Measurements from ENCODE around the gene LRRC8C. TPM values are rescaled to one million over a fixed set of nuclear protein-coding genes. Genes with fewer than 3 reads are reported as not detected.

The LRRC8C gene
- total RNA-seq, 1 donor from 2014 or later = 6.2 TPM

DNA sequence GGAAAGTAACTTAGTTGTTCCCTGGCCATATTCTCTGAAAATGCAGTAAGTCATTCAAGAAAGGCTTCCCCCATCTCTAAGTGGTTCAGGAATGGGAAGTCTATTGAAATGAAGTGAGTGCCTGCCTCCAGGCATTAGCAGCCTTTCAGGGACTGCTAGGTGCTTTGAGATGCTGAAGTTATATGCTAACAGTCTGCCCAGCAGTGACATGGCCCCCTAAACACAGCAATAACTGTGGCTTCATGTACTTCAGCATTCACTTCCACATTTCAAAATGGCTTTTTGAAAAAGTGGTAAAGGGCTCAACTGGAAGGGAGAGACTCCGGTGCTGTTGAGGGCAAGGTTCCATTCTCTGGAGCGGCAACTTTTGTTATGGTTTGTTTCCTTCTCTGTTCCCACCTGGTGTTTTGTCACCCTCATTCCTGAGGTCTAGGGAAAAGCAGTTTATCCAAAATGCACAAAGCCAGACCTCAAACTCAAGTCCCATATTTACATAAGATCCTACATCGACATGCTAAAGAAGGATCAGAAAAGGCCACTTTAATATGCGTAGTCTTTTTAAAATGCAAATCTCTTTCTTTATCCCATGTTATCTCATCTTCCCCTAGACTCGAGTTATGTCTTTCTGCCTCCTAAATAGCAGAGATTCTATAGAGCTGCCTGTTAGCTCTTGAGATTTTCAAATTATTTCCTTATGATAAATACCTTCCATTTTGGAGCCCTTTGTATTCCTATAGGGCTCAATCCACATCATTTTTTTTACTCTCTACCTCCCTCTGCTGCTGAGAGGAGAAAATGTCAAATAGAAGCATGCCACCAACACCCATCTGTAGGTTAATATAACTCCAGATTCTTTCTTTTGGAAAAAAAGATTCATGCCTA is 34.2 kb upstream of the LRRC8C start:
- no peak overlapping the region for H3K27ac ChIP-seq (replicated peaks)
- no peak for DNase-seq
- H3K36me3 ChIP-seq = no peaks in the 10 kb centered on the region
- intact Hi-C loops (cut with micrococcal nuclease) = loop anchor here (10.0 kb wide), 2 partner anchors 74 to 166 kb away; partner anchors contain the start of gene LRRC8B
- no peaks in the 10 kb centered on the region for H3K9me3 ChIP-seq (replicated peaks)
- H3K4me1 ChIP-seq = peaks cover 16% of the 10 kb centered on the region
- TF ChIP-seq, protein P1, sequence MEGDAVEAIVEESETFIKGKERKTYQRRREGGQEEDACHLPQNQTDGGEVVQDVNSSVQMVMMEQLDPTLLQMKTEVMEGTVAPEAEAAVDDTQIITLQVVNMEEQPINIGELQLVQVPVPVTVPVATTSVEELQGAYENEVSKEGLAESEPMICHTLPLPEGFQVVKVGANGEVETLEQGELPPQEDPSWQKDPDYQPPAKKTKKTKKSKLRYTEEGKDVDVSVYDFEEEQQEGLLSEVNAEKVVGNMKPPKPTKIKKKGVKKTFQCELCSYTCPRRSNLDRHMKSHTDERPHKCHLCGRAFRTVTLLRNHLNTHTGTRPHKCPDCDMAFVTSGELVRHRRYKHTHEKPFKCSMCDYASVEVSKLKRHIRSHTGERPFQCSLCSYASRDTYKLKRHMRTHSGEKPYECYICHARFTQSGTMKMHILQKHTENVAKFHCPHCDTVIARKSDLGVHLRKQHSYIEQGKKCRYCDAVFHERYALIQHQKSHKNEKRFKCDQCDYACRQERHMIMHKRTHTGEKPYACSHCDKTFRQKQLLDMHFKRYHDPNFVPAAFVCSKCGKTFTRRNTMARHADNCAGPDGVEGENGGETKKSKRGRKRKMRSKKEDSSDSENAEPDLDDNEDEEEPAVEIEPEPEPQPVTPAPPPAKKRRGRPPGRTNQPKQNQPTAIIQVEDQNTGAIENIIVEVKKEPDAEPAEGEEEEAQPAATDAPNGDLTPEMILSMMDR (IDR thresholded peaks at IDR 0.05; ENCODE audit: borderline replicate concordance) = peak; percentile 82
- H3K4me3 ChIP-seq = no peak overlapping the region
- no peaks in the 10 kb centered on the region for H3K27me3 ChIP-seq (ENCODE audit: low read depth)

DNA sequence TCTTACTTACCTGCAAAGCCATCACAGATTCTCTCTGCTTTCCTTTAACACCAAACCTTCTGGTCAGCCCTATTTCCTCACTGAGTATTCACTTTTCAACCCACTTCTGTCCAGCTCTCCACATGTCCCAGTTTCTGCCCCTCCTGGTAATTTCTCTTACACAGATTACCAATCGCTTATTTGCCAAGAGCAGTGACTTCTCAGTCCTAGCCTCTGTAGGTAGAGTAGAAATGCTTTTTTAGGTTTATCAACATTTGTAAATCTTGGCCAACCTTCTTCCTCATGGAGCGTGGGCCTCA is 33.6 kb upstream of the LRRC8C start:
- H3K27me3 ChIP-seq (ENCODE audit: low read depth) = no peaks in the 10 kb centered on the region
- TF ChIP-seq, protein P1 (IDR thresholded peaks at IDR 0.05; ENCODE audit: borderline replicate concordance) = peak; percentile 15
- H3K27ac ChIP-seq (replicated peaks) = no peak overlapping the region
- H3K4me1 ChIP-seq = peaks cover 22% of the 10 kb centered on the region
- no peaks in the 10 kb centered on the region for H3K9me3 ChIP-seq (replicated peaks)
- H3K4me3 ChIP-seq = no peak overlapping the region
- H3K36me3 ChIP-seq = no peaks in the 10 kb centered on the region
- intact Hi-C loops (cut with micrococcal nuclease) = loop anchor here (10.0 kb wide), 2 partner anchors 74 to 166 kb away; partner anchors contain the start of gene LRRC8B
- no peak for DNase-seq

DNA sequence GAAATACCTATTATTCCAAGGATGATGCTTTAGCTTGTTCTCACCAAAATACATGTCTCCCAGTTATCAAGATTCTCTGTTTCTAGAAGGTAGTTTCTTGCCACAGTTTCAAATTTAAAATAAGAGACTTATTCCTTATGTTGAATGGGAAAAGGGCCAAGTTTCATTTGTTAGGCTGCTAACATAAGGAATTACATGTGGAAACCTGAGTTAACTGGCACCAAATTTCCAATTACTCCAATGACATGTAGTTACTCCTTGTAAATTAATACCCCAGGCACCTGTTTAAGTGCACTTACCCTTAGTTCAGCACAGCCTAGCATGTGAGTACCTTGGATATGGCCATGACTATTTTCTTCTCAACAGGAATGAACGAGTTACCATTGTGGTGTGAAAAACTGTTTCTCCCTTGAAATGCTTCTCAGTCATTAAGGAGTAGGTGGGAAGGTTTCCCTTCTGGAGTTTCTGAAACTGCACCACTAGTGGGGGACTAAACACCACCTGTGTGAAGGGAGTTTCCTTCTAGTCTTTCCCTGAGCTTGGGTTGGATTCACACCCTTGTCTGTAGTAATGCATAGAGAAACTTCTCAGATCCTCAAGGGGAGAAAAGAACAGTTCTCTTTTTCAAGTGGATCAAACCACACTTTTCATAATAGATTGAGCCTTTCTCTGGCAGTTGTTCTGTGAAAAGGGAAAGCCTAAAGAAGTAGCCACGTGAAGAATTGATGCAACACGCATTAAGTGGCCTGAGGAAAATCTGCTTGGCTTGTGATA is 32.3 kb upstream of the LRRC8C start:
- no peak for DNase-seq
- H3K9me3 ChIP-seq (replicated peaks) = no peaks in the 10 kb centered on the region
- no peak overlapping the region for H3K27ac ChIP-seq (replicated peaks)
- TF ChIP-seq, protein P1 (IDR thresholded peaks at IDR 0.05; ENCODE audit: borderline replicate concordance) = no peak
- H3K36me3 ChIP-seq = no peaks in the 10 kb centered on the region
- no peaks in the 10 kb centered on the region for H3K27me3 ChIP-seq (ENCODE audit: low read depth)
- H3K4me1 ChIP-seq = peaks cover 35% of the 10 kb centered on the region
- intact Hi-C loops (cut with micrococcal nuclease) = loop anchor here (5.0 kb wide), 1 partner anchor 118 kb away; no protein-coding TSS in a partner anchor
- no peak overlapping the region for H3K4me3 ChIP-seq

DNA sequence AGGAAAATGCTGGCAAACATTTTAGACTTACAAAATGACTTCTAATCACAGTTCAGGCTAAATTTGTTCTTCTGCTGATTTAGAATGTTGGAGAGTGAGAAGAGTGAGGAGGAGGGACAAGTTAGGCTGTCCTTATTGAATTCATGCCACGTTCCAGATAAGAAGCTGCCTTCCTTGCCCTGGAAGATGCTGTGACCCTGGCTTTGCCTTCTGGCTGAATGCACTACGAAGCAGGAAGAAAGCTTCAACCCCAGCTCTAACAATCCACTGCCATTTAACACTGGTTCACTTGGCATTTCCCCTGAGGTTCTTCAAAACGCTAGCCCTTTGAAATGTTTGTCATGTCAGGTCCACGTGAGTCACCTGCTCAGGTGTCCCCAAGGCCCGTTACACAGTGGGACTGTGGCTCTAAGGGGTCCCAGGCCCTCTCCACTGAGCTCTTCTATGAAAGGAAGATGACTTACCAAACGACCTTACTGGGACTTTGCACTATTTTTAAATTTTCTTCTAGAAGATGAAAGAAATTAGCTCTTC is 30.0 kb upstream of the LRRC8C start:
- Histone ChIP-seq H3K27me3 (ENCODE audit: low read depth) (no peaks in the 10 kb centered on the region), H3K9me3 (replicated peaks) (no peaks in the 10 kb centered on the region), H3K4me3 (no peak overlapping the region), H3K36me3 (no peaks in the 10 kb centered on the region), H3K4me1 (peaks cover 58% of the 10 kb centered on the region), H3K27ac (replicated peaks) (peak overlapping the region; percentile 52)
- intact Hi-C loops (cut with micrococcal nuclease) = loop anchor here (5.0 kb wide), 1 partner anchor 121 kb away; no protein-coding TSS in a partner anchor
- TF ChIP-seq, protein P1 (IDR thresholded peaks at IDR 0.05; ENCODE audit: borderline replicate concordance) = no peak
- no peak for DNase-seq

DNA sequence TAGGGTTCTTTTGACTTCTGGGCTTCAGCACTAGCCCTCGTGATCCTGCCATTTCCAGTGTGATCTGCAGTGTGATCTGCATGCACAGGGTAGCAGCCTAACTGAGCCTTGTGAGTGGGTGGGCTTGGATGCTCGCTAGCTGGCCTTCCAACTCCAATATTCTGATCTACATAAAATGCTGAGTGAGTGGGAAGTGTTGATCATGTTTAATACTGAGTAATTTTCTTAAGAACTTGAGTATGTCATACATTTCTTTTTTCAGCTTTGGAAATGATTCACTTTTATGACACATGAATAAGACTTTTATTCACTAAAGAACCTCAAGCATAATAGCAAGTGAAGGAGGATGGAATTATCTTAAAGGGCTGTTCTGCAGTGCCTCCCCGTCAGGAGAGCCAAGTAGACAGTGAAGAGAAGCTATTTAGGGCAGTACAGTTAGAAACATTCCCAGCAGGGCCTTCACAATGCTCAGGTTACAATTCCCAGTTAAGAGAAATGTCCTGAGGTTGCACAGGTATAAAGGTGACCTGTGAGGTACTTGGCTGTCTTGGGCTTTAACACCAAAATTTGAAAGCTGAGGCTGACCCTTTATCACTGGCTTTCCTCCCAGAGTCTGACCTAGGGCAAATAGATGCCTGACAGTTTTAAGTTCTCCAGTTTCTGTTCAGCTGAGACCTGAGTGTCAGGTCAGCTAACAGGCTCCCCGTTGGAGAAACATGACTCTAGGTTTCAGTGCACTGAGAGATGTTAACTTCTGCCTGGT is 29.1 kb upstream of the LRRC8C start:
- H3K27ac ChIP-seq (replicated peaks) = peak overlapping the region; percentile 52

More for the DNA sequence above, 29.1 kb upstream of the LRRC8C start:
- H3K4me3 ChIP-seq = no peak overlapping the region
- no peaks in the 10 kb centered on the region for H3K27me3 ChIP-seq (ENCODE audit: low read depth)
- H3K9me3 ChIP-seq (replicated peaks) = no peaks in the 10 kb centered on the region
- peaks cover 66% of the 10 kb centered on the region for H3K4me1 ChIP-seq
- no peaks in the 10 kb centered on the region for H3K36me3 ChIP-seq
- intact Hi-C loops (cut with micrococcal nuclease) = loop anchor here (5.0 kb wide), 1 partner anchor 122 kb away; no protein-coding TSS in a partner anchor
- TF ChIP-seq, protein P1 (IDR thresholded peaks at IDR 0.05; ENCODE audit: borderline replicate concordance) = no peak
- DNase-seq = no peak

Measured in left ventricle myocardium inferior (tissue), 1 donor.